Liver (tissue), 3 donors: ENCODE data around the gene TFPI.

Source experiments
- EGR1 ChIP-seq, 2 donors: IDR thresholded peaks; 2 replicates each; pipeline ENCODE4 v1.6.1; 2016 to 2018; ENCODE audit warnings: antibody characterized with exemption in 2 of 2, low read depth in 2 of 2
- FOXA2 ChIP-seq: IDR thresholded peaks from 2 replicates; pipeline ENCODE4 v1.6.1; 2016; ENCODE audit warnings: antibody characterized with exemption
- GABPA ChIP-seq, 2 donors: IDR thresholded peaks in 1 of 2; conservative IDR thresholded peaks in 1 of 2; 2 replicates each; pipeline ENCODE4 v1.6.1; 2016; ENCODE audit warnings: antibody characterized with exemption in 2 of 2, mild to moderate bottlenecking in 1 of 2, moderate library complexity in 1 of 2
- HNF4G ChIP-seq: IDR thresholded peaks from 2 replicates; pipeline ENCODE4 v1.6.1; 2016; ENCODE audit warnings: antibody characterized with exemption
- JUND ChIP-seq, 2 donors: IDR thresholded peaks; 2 replicates each; pipeline ENCODE4 v1.6.1; 2016; ENCODE audit warnings: antibody characterized with exemption in 2 of 2
- RAD21 ChIP-seq, 2 donors: IDR thresholded peaks; 2 replicates each; pipeline ENCODE4 v1.6.1; 2016; ENCODE audit warnings: antibody characterized with exemption in 2 of 2, mild to moderate bottlenecking in 2 of 2
- RXRA ChIP-seq, 2 donors: IDR thresholded peaks; 2 replicates each; pipeline ENCODE4 v1.6.1; 2017 to 2018; ENCODE audit warnings: antibody characterized with exemption in 2 of 2, mild to moderate bottlenecking in 1 of 2
- TAF1 ChIP-seq: conservative IDR thresholded peaks from 2 replicates; pipeline ENCODE4 v1.6.1; 2016; ENCODE audit warnings: antibody characterized with exemption, mild to moderate bottlenecking
- YY1 ChIP-seq: IDR thresholded peaks from 2 replicates; pipeline ENCODE4 v1.6.1; 2016; ENCODE audit warnings: antibody characterized with exemption, mild to moderate bottlenecking
- TF ChIP-seq, protein P1 (sequence below): fragments of 150-350 bp; IDR thresholded peaks from 2 replicates; pipeline ENCODE4 v1.5.1; 2017; ENCODE audit warnings: improper control_type of control experiment, low read depth, low read length; ENCODE audit not compliant: missing input control
- TF ChIP-seq, protein P2 (sequence below): IDR thresholded peaks from 2 replicates; pipeline ENCODE4 v1.6.1; 2016; ENCODE audit warnings: antibody characterized with exemption
- TF ChIP-seq, protein P3 (sequence below): IDR thresholded peaks from 2 replicates; pipeline ENCODE4 v1.6.1; 2016; ENCODE audit warnings: antibody characterized with exemption, mild to moderate bottlenecking
- TF ChIP-seq, protein P4 (sequence below): IDR thresholded peaks from 2 replicates; pipeline ENCODE4 v1.6.1; 2016; ENCODE audit warnings: antibody characterized with exemption
- donor health status: healthy.
- donor health status: healthy.

DNA sequence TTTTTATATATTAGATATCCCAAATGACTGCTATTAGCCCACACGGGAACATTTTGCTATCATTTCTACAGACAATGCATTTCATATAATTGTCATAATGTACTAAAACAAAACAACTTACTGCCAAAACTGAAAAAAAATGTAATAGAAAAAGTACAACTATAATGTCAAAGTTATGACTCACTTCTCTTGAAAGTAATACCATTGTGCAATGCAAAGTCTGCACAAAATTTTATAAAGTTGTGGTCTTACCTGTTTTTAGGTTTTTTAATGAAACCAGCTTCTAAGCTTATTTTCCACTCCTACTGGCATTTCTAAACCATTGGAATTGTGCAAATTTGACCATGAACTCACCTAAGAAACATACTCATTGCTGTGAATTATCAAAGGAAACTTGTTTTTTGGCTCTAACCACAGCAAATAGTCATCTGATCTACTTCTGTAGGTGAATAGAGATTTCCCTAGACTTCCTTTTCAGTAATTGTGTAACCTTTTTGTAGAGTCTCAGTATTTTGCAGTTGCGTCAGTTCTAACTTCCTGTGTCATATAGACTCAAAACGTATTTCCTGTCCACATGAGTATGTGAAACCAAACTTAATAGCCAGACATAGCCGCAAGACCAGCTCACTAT is 31.9 kb upstream of the TFPI start:
- TF ChIP-seq, protein P1, sequence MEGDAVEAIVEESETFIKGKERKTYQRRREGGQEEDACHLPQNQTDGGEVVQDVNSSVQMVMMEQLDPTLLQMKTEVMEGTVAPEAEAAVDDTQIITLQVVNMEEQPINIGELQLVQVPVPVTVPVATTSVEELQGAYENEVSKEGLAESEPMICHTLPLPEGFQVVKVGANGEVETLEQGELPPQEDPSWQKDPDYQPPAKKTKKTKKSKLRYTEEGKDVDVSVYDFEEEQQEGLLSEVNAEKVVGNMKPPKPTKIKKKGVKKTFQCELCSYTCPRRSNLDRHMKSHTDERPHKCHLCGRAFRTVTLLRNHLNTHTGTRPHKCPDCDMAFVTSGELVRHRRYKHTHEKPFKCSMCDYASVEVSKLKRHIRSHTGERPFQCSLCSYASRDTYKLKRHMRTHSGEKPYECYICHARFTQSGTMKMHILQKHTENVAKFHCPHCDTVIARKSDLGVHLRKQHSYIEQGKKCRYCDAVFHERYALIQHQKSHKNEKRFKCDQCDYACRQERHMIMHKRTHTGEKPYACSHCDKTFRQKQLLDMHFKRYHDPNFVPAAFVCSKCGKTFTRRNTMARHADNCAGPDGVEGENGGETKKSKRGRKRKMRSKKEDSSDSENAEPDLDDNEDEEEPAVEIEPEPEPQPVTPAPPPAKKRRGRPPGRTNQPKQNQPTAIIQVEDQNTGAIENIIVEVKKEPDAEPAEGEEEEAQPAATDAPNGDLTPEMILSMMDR: no peak
- TF ChIP-seq, protein P2, sequence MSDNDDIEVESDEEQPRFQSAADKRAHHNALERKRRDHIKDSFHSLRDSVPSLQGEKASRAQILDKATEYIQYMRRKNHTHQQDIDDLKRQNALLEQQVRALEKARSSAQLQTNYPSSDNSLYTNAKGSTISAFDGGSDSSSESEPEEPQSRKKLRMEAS: no peak
- no peak for TF ChIP-seq RXRA (IDR thresholded peaks at IDR 0.05)
- TF ChIP-seq, protein P3, sequence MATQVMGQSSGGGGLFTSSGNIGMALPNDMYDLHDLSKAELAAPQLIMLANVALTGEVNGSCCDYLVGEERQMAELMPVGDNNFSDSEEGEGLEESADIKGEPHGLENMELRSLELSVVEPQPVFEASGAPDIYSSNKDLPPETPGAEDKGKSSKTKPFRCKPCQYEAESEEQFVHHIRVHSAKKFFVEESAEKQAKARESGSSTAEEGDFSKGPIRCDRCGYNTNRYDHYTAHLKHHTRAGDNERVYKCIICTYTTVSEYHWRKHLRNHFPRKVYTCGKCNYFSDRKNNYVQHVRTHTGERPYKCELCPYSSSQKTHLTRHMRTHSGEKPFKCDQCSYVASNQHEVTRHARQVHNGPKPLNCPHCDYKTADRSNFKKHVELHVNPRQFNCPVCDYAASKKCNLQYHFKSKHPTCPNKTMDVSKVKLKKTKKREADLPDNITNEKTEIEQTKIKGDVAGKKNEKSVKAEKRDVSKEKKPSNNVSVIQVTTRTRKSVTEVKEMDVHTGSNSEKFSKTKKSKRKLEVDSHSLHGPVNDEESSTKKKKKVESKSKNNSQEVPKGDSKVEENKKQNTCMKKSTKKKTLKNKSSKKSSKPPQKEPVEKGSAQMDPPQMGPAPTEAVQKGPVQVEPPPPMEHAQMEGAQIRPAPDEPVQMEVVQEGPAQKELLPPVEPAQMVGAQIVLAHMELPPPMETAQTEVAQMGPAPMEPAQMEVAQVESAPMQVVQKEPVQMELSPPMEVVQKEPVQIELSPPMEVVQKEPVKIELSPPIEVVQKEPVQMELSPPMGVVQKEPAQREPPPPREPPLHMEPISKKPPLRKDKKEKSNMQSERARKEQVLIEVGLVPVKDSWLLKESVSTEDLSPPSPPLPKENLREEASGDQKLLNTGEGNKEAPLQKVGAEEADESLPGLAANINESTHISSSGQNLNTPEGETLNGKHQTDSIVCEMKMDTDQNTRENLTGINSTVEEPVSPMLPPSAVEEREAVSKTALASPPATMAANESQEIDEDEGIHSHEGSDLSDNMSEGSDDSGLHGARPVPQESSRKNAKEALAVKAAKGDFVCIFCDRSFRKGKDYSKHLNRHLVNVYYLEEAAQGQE: no peak
- no peak for TF ChIP-seq FOXA2
- no peak for TF ChIP-seq TAF1
- no peak for TF ChIP-seq EGR1 (IDR thresholded peaks at IDR 0.05; ENCODE audit: low read depth in 2 of 2)
- TF ChIP-seq GABPA (IDR thresholded peaks at IDR 0.05 in 1 of 2, conservative IDR thresholded peaks at IDR 0.05 in 1 of 2): no peak
- TF ChIP-seq RAD21 (IDR thresholded peaks at IDR 0.05): no peak
- TF ChIP-seq HNF4G: no peak
- no peak for TF ChIP-seq JUND (IDR thresholded peaks at IDR 0.05)
- TF ChIP-seq, protein P4, sequence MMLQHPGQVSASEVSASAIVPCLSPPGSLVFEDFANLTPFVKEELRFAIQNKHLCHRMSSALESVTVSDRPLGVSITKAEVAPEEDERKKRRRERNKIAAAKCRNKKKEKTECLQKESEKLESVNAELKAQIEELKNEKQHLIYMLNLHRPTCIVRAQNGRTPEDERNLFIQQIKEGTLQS: no peak
- TF ChIP-seq YY1: no peak
